Activated B cell treated with CpG ODN at 0.5 μM for 24 hours (primary cell): ENCODE data around the gene TMEM258. TPM values are rescaled to one million over a fixed set of nuclear protein-coding genes. Genes with fewer than 3 reads are reported as not detected.

Experiments used
- ATAC-seq: fragments of 200-7000 bp; cut with Tn5 transposase; one replicate; pipeline ENCODE4 v1.10.0; 2021; ENCODE audit warnings: low read depth, mild to moderate bottlenecking, moderate library complexity
- CTCF ChIA-PET: fragments of 350-600 bp; sonication (Branson Sonifier 250); formaldehyde crosslinking; loops from one replicate; lab custom pipeline; 2021; ENCODE audit warnings: antibody characterized with exemption; lab: Charles Lee
- POLR2A ChIA-PET: fragments of 350-600 bp; sonication (Branson Sonifier 250); formaldehyde crosslinking; loops from one replicate; lab custom pipeline; 2021; ENCODE audit warnings: antibody characterized with exemption; lab: Charles Lee
- DNase-seq: peaks from one replicate; pipeline ENCODE4 v3.0.0; 2022
- H3K27ac Mint-ChIP-seq: one replicate; pipeline ENCODE4 v1.8.0; 2020; ENCODE audit warnings: mixed read lengths
- H3K27me3 Mint-ChIP-seq: one replicate; pipeline ENCODE4 v1.8.0; 2021; ENCODE audit warnings: mixed read lengths
- H3K36me3 Mint-ChIP-seq: one replicate; pipeline ENCODE4 v1.8.0; 2021; ENCODE audit warnings: low read depth, mixed read lengths
- H3K4me1 Mint-ChIP-seq: one replicate; pipeline ENCODE4 v1.8.0; 2021; ENCODE audit warnings: mixed read lengths
- H3K4me3 Mint-ChIP-seq: one replicate; pipeline ENCODE4 v1.8.0; 2020; ENCODE audit warnings: mild to moderate bottlenecking, mixed read lengths
- H3K9me3 Mint-ChIP-seq: one replicate; pipeline ENCODE4 v1.8.0; 2020; ENCODE audit warnings: mixed read lengths
- CTCF ChIP-seq: fragments of 200-600 bp; IDR thresholded peaks from one replicate; pipeline ENCODE4 v1.8.0; 2022; ENCODE audit warnings: antibody characterized with exemption, mild to moderate bottlenecking
- intact Hi-C: fragments of 100-400 bp; cut with micrococcal nuclease; formaldehyde crosslinking; loops from one replicate; pipeline ENCODE4 v1.15.1; 2024
- total RNA-seq: library from RNA; stranded (reverse); gene quantifications from 2 replicates; pipeline ENCODE4 v1.2.3, GENCODE V29; 2022

Gene TMEM258
- total RNA-seq, 1 donor from 2014 or later = 87.4 TPM

GRCh38 chr11:61771985-61772455 lies 20.4 kb downstream of the TMEM258 start:
- no peak for DNase-seq
- intact Hi-C loops = no loop called here
- no peak overlapping the region for H3K4me3 Mint-ChIP-seq
- no peaks in the 10 kb centered on the region for H3K36me3 Mint-ChIP-seq
- no peak overlapping the region for H3K27ac Mint-ChIP-seq
- no peak for ATAC-seq
- peaks cover 8% of the 10 kb centered on the region for H3K4me1 Mint-ChIP-seq
- no peaks in the 10 kb centered on the region for H3K9me3 Mint-ChIP-seq
- ChIA-PET CTCF (no interaction called here), POLR2A (no interaction called here)
- TF ChIP-seq CTCF = no peak
- peaks cover 5% of the 10 kb centered on the region for H3K27me3 Mint-ChIP-seq

- Mint-ChIP-seq H3K36me3 (no peaks in the 10 kb centered on the region), H3K4me1 (peaks cover 1% of the 10 kb centered on the region), H3K27ac (no peak overlapping the region), H3K27me3 (peaks cover 3% of the 10 kb centered on the region), H3K9me3 (no peaks in the 10 kb centered on the region), H3K4me3 (no peak overlapping the region)
- ChIA-PET POLR2A (no interaction called here), CTCF (no interaction called here)
- no peak for DNase-seq
- no peak for TF ChIP-seq CTCF
- ATAC-seq = no peak
- intact Hi-C loops = no loop called here
Observed at GRCh38 chr11:61771195-61771894, 21.1 kb downstream of the TMEM258 start.

DNA sequence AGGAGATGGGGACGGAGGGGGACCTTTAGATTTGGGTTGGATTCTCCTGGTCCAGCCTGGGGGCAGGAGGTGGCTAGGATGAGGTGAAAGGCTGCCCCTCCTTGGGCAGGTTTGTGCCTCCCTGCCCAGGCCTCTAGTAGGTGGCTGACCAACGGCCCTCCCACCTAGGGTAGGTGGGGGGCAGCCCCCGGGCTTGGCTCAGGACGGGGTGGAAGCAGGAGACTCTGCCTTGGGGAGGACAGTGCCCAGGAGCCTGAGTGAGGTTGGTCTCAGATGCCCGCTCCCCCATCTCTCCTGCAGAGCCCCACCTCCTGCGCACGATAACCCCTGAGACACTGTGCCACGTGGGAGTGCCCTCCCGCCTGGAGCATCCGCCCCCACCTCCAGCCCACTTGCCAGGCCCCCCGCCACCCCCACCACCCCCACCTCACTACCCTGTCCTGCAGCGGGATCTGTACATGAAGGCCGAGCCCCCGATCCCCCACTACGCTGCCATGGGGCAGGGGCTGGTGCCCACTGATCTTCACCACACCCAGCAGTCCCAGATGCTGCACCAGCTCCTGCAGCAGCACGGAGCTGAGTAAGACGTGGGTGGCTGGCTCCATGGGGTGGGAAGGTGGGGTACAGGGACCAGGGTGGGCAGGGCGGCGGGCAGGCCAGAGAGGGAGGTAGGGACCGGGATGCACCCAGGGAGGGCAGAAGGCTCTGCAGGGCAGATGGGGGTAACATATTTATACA lies 22.3 kb downstream of the TMEM258 start:
- DNase-seq (no peak), ATAC-seq (no peak)
- CTCF ChIA-PET = no interaction called here
- no peak overlapping the region for H3K4me3 Mint-ChIP-seq
- POLR2A ChIA-PET = no interaction called here
- H3K27ac Mint-ChIP-seq = no peak overlapping the region
- intact Hi-C loops = no loop called here
- TF ChIP-seq CTCF = no peak
- no peaks in the 10 kb centered on the region for H3K4me1 Mint-ChIP-seq
- H3K9me3 Mint-ChIP-seq = no peaks in the 10 kb centered on the region
- no peaks in the 10 kb centered on the region for H3K36me3 Mint-ChIP-seq
- H3K27me3 Mint-ChIP-seq = no peaks in the 10 kb centered on the region

- no peaks in the 10 kb centered on the region for H3K9me3 Mint-ChIP-seq
- H3K27me3 Mint-ChIP-seq = no peaks in the 10 kb centered on the region
- ATAC-seq (no peak), DNase-seq (no peak)
- H3K36me3 Mint-ChIP-seq = no peaks in the 10 kb centered on the region
- no peaks in the 10 kb centered on the region for H3K4me1 Mint-ChIP-seq
- TF ChIP-seq CTCF = no peak
- ChIA-PET POLR2A (no interaction called here), CTCF (no interaction called here)
- no peak overlapping the region for H3K27ac Mint-ChIP-seq
- intact Hi-C loops = no loop called here
- no peak overlapping the region for H3K4me3 Mint-ChIP-seq
Observed at GRCh38 chr11:61769169-61769920, 23.1 kb downstream of the TMEM258 start.
